SJSA1 (cell line): ENCODE results near the gene SP8. TPM values are rescaled to one million over a fixed set of nuclear protein-coding genes. Genes with fewer than 3 reads are reported as not detected.
A peak's percentile ranks its signal among the peaks of the same experiment; 100 is the strongest.

Experiments
- DNase-seq, 2 experiments: peaks; one replicate each; pipeline ENCODE4 v3.0.0-alpha.2; 2015 to 2020; ENCODE audit warnings: low spot score in 2 of 2, low read depth in 1 of 2
- H3K27ac ChIP-seq: fragments of 250-450 bp; sonication (Bioruptor Pico); 2 replicates; pipeline ENCODE4 v1.5.1; 2020; ENCODE audit warnings: mild to moderate bottlenecking, moderate library complexity
- H3K27me3 ChIP-seq: fragments of 250-450 bp; sonication (Bioruptor Pico); replicated peaks from 2 replicates; pipeline ENCODE4 v1.5.1; 2020; ENCODE audit warnings: mild to moderate bottlenecking, moderate library complexity
- H3K36me3 ChIP-seq: fragments of 250-450 bp; sonication (Bioruptor Pico); 2 replicates; pipeline ENCODE4 v1.5.1; 2020; ENCODE audit warnings: mild to moderate bottlenecking
- H3K4me1 ChIP-seq: fragments of 250-450 bp; sonication (Bioruptor Pico); replicated peaks from 2 replicates; pipeline ENCODE4 v1.6.1; 2021; ENCODE audit warnings: mild to moderate bottlenecking
- H3K4me3 ChIP-seq: fragments of 250-450 bp; sonication (Bioruptor Pico); 2 replicates; pipeline ENCODE4 v1.5.1; 2020; ENCODE audit warnings: mild to moderate bottlenecking
- H3K9me3 ChIP-seq: fragments of 250-450 bp; sonication (Bioruptor Pico); replicated peaks from 2 replicates; pipeline ENCODE4 v1.5.1; 2020; ENCODE audit warnings: mild to moderate bottlenecking
- total RNA-seq: library from RNA; depleted of rRNA; stranded (reverse); fragments of >200 nt; shearing (Covaris generic); gene quantifications from 2 replicates; pipeline ENCODE4 v1.2.3, GENCODE V29; 2014

Gene SP8
- total RNA-seq, 1 experiment from 2014 or later, result not detected

GRCh38 chr7:20788420-20788990, 1.8 kb upstream of the SP8 start:
- Histone ChIP-seq H3K27me3 (peaks cover 81% of the 10 kb centered on the region), H3K4me3 (no peak overlapping the region), H3K4me1 (no peaks in the 10 kb centered on the region), H3K36me3 (no peaks in the 10 kb centered on the region), H3K9me3 (peaks cover 9% of the 10 kb centered on the region), H3K27ac (no peak overlapping the region)
- no peak for DNase-seq

DNA sequence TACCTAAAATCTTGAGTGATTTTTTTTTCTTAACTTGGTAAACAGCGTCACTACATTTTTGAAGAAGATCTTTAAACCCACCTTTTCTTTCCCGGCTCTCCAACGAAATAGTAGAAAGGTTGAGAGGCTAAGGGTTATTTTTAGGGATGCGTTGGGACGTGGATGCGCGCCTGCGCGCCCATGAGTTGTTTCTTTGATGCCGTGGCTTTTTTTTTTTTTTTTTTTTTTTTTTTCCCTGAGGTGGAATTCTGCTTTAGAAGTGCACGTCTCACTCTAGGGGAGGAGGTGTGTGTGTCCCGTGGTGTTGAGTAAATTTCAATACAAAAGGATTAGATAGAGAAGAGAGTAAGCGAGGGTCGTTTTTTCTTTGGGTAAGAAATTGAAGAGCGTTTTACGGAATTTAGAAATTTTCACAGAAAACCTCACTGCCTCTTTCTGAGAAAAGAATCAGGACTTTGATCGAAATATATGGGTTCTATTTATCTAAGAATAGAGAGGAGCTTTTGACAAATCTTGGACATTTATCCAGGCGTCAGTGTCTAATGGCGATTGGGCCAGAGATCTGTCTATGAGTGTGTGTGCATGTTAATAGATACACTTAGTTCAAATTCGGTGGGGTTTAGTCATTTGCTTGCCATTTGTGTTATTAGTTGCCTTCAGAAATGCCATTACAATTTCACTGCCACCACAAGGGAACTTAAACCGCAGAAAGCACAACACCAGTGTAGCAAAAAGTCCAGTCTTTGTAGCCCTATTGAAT, 1.2 kb upstream of the SP8 start:
- Histone ChIP-seq H3K27ac (no peak overlapping the region), H3K9me3 (peaks cover 9% of the 10 kb centered on the region), H3K4me1 (no peaks in the 10 kb centered on the region), H3K4me3 (no peak overlapping the region), H3K36me3 (no peaks in the 10 kb centered on the region), H3K27me3 (peaks cover 78% of the 10 kb centered on the region)
- DNase-seq, result no peak

DNA sequence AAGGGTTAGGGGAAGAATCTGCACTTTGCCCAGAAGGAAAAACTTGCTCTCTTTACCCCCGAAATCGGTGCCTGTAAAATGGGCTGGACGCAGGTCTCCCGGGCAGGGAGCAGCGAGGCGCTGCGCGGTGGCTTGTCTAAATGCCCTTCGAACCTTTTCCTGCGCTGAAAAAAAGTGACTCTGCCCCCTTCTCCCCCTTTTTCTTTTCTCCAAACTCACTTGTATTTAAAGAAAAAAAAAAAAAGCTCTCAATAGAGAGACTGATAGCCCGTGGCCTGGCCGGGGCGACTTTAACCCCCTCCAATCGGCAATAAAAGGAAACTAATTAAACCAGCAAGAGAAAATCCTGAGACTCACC, 286 bp downstream of the SP8 start:
- no peaks in the 10 kb centered on the region for H3K4me1 ChIP-seq
- H3K27me3 ChIP-seq, result peaks cover 67% of the 10 kb centered on the region
- DNase-seq, result no peak
- H3K4me3 ChIP-seq, result peak overlapping the region; percentile 17; the same call in 1 of the 2 replicates
- no peaks in the 10 kb centered on the region for H3K36me3 ChIP-seq
- peaks cover 9% of the 10 kb centered on the region for H3K9me3 ChIP-seq
- no peak overlapping the region for H3K27ac ChIP-seq

- H3K4me1 ChIP-seq, result no peaks in the 10 kb centered on the region
- H3K27ac ChIP-seq, result no peak overlapping the region
- H3K9me3 ChIP-seq, result peaks cover 9% of the 10 kb centered on the region
- H3K27me3 ChIP-seq, result peaks cover 66% of the 10 kb centered on the region
- no peak overlapping the region for H3K4me3 ChIP-seq
- no peak for DNase-seq
- no peaks in the 10 kb centered on the region for H3K36me3 ChIP-seq
Measured at GRCh38 chr7:20786049-20786412, 655 bp downstream of the SP8 start.

GRCh38 chr7:20785157-20786048, 1.3 kb downstream of the SP8 start:
- no peak overlapping the region for H3K4me3 ChIP-seq
- H3K27ac ChIP-seq, result no peak overlapping the region
- peaks cover 9% of the 10 kb centered on the region for H3K9me3 ChIP-seq
- no peak for DNase-seq
- peaks cover 65% of the 10 kb centered on the region for H3K27me3 ChIP-seq
- no peaks in the 10 kb centered on the region for H3K36me3 ChIP-seq
- no peaks in the 10 kb centered on the region for H3K4me1 ChIP-seq

- DNase-seq, result no peak
- no peak overlapping the region for H3K27ac ChIP-seq
- no peaks in the 10 kb centered on the region for H3K36me3 ChIP-seq
- H3K4me1 ChIP-seq, result no peaks in the 10 kb centered on the region
- H3K4me3 ChIP-seq, result no peak overlapping the region
- peaks cover 65% of the 10 kb centered on the region for H3K27me3 ChIP-seq
- peaks cover 9% of the 10 kb centered on the region for H3K9me3 ChIP-seq
Measured at GRCh38 chr7:20784388-20785156, 2.1 kb downstream of the SP8 start.

DNA sequence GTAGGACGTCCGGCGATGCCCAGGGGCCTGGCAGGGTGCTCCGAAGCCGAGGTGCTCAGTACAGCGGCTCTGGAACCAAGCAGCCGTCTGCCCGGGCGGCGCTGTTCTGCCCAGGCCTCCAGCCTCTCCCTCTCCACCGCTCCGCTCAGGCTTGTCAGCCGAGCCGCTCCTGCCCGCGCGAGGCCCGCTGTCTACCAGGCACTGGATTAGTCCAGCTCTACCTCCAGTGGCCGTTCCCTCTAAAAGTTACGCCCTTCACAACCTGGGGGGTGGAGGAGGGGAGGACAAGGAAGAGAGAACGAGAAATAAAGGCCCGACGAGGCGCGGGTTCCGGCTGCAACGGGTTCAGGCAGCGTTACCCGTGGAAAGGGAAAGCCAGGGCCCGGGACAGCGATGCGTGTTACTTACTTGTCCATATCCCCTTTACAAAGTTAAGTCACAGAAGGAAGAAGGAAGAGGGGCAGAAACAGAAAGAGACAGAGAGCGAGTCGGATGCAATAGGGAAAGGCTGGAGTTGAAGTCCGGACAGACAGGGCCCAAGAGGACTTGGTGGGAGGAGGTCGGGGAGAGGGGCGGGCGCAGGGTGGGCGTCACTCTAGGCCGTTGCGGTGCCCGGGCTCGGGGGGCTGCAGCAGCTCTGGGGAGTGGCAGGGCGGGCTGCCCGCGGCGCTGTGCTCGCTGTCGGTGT, 2.8 kb downstream of the SP8 start:
- Histone ChIP-seq H3K36me3 (no peaks in the 10 kb centered on the region), H3K4me3 (no peak overlapping the region), H3K9me3 (peaks cover 9% of the 10 kb centered on the region), H3K4me1 (no peaks in the 10 kb centered on the region), H3K27ac (no peak overlapping the region), H3K27me3 (peaks cover 65% of the 10 kb centered on the region)
- no peak for DNase-seq

GRCh38 chr7:20783125-20783699, 3.5 kb downstream of the SP8 start:
- DNase-seq, result no peak
- no peaks in the 10 kb centered on the region; the same call in 1 of the 2 replicates for H3K4me1 ChIP-seq
- no peak overlapping the region for H3K4me3 ChIP-seq
- H3K9me3 ChIP-seq, result peaks cover 11% of the 10 kb centered on the region
- no peaks in the 10 kb centered on the region for H3K36me3 ChIP-seq
- peaks cover 66% of the 10 kb centered on the region for H3K27me3 ChIP-seq
- H3K27ac ChIP-seq, result no peak overlapping the region

DNA sequence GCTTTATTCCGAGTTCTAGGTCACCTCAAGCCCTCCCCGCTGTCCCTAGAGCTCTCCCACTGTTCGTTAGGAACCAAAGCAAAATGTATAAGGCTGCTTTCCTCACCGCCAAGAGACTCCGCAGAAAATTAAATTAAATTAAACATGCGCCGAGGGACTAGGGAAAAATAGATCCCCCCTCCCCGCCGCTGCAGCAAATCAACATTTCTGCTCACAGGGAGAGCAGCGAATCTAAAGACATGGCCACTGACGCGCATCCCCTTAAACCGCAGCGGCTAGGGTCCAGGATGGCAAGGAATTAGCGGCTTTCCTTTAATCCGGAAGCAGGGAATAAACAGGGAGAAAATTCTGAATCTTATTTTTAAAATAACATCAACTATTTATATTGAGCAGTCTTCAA, 7.6 kb downstream of the SP8 start:
- no peak overlapping the region for H3K27ac ChIP-seq
- H3K4me1 ChIP-seq, result peaks cover 6% of the 10 kb centered on the region; the same call in 1 of the 2 replicates
- H3K36me3 ChIP-seq, result no peaks in the 10 kb centered on the region
- H3K27me3 ChIP-seq, result peaks cover 65% of the 10 kb centered on the region
- peaks cover 2% of the 10 kb centered on the region; the same call in 1 of the 2 replicates for H3K9me3 ChIP-seq
- no peak for DNase-seq
- H3K4me3 ChIP-seq, result no peak overlapping the region

GRCh38 chr7:20778063-20778721, 8.5 kb downstream of the SP8 start:
- Histone ChIP-seq H3K9me3 (peaks cover 2% of the 10 kb centered on the region; the same call in 1 of the 2 replicates), H3K36me3 (no peaks in the 10 kb centered on the region), H3K4me3 (no peak overlapping the region), H3K4me1 (peaks cover 6% of the 10 kb centered on the region; the same call in 1 of the 2 replicates), H3K27ac (no peak overlapping the region), H3K27me3 (peaks cover 58% of the 10 kb centered on the region)
- no peak for DNase-seq

DNA sequence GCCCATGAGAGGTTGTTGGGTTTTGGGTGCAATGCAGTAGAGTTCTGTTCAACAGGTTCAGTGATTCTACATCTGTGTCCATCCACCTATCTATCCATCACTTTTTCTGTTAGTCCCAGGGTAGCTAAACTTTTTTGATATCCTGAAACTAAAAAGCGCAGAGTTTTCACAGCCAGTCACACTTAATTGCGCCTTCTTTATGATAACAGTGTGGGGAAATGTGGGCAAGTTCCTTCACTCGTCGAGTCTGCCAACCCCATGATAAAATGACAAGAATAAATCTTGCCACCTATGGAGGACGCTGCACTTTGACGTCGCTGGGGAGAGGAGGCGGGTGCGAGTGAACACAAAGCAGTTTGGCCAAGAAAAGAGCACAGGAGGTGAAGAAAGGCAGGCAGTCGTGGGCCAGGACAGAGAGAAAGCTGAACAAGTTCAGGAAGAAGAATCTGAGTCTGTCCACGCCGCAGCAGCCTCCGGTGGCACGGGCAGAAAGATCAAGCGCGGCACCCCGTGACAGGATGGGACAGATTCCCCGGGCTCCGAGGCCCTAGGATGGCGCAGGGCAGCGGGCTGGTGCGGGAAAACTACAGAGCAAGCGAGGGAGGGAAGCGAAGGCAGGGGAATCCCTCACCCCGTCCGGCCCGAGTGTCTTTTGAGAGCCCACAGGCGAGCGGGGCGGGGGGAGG, 9.2 kb downstream of the SP8 start:
- Histone ChIP-seq H3K27ac (no peak overlapping the region), H3K27me3 (peaks cover 57% of the 10 kb centered on the region), H3K36me3 (no peaks in the 10 kb centered on the region), H3K4me3 (no peak overlapping the region), H3K4me1 (peaks cover 6% of the 10 kb centered on the region; the same call in 1 of the 2 replicates), H3K9me3 (peaks cover 2% of the 10 kb centered on the region; the same call in 1 of the 2 replicates)
- DNase-seq, result no peak

DNA sequence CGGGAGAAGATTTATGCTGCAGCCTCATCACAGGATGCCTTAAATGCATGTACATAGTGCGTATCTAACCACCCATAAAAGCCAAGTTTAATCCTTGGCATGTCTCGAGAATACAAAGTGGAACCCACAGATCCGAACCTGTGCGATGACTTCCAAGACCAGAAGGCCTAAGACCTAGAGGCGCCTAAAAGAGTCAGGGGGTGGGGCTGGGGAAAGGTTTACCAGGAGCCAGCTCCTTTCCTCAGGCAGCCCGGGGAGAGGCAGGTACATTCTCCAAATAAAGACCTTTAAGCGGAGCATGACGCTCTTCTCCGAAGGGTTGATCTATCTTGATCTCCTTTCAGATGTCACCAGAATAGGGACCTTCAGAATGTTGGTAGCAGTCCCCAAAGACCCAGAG, 9.7 kb downstream of the SP8 start:
- Histone ChIP-seq H3K27me3 (peaks cover 57% of the 10 kb centered on the region), H3K4me1 (peaks cover 6% of the 10 kb centered on the region; the same call in 1 of the 2 replicates), H3K4me3 (no peak overlapping the region), H3K36me3 (no peaks in the 10 kb centered on the region), H3K27ac (no peak overlapping the region), H3K9me3 (peaks cover 2% of the 10 kb centered on the region; the same call in 1 of the 2 replicates)
- no peak for DNase-seq
